Neural cell (in vitro differentiated cells): ENCODE results near the gene CTSO. TPM values are rescaled to one million over a fixed set of nuclear protein-coding genes. Genes with fewer than 3 reads are reported as not detected.
A peak's percentile ranks its signal among the peaks of the same experiment; 100 is the strongest.

ENCODE experiments used
- H2AFZ ChIP-seq: fragments of 200-600, 300-800 bp; sonication (generic), shearing (Covaris generic); 2 replicates; pipeline ENCODE4 v1.6.0; 2014; ENCODE audit warnings: low read depth, mild to moderate bottlenecking, antibody characterized with exemption, low read length, moderate library complexity
- H3F3A ChIP-seq: fragments of 200-600 bp; shearing (Covaris generic); 2 replicates; pipeline ENCODE4 v1.6.1; 2016; ENCODE audit warnings: mild to moderate bottlenecking, moderate library complexity, mixed read lengths, antibody characterized with exemption, low read length; ENCODE audit not compliant: insufficient read depth, poor library complexity, severe bottlenecking
- H3K27ac ChIP-seq: fragments of 200-600, 300-800 bp; sonication (generic), shearing (Covaris generic); 2 replicates; pipeline ENCODE4 v1.5.1; 2014; ENCODE audit warnings: mild to moderate bottlenecking, low read length, moderate library complexity
- H3K27me3 ChIP-seq: fragments of 300-800, 200-600 bp; sonication (generic), shearing (Covaris generic); 2 replicates; pipeline ENCODE4 v1.6.0; 2014; ENCODE audit warnings: mild to moderate bottlenecking, low read depth, low read length, moderate library complexity; ENCODE audit not compliant: insufficient read depth
- H3K36me3 ChIP-seq: fragments of 300-800, 200-600 bp; sonication (generic), shearing (Covaris generic); 2 replicates; pipeline ENCODE4 v1.5.1; 2014; ENCODE audit warnings: mild to moderate bottlenecking, antibody characterized with exemption, low read length, moderate library complexity; ENCODE audit not compliant: insufficient read depth
- H3K4me2 ChIP-seq: fragments of 300-800, 200-600 bp; sonication (generic), shearing (Covaris generic); 2 replicates; pipeline ENCODE4 v1.6.0; 2014; ENCODE audit warnings: mild to moderate bottlenecking, low read length
- H3K4me3 ChIP-seq: fragments of 300-800, 200-600 bp; sonication (generic), shearing (Covaris generic); 2 replicates; pipeline ENCODE4 v1.5.1; 2014; ENCODE audit warnings: mild to moderate bottlenecking, low read length, moderate library complexity
- H3K79me2 ChIP-seq: fragments of 200-600 bp; shearing (Covaris generic); replicated peaks from 2 replicates; pipeline ENCODE4 v1.6.0; 2014; ENCODE audit warnings: mild to moderate bottlenecking, low read length, moderate library complexity; ENCODE audit not compliant: insufficient read depth
- H3K9ac ChIP-seq: fragments of 300-800, 200-600 bp; sonication (generic), shearing (Covaris generic); 2 replicates; pipeline ENCODE4 v1.6.1; 2016; ENCODE audit warnings: mild to moderate bottlenecking, low read length, mixed read lengths
- H3K9me2 ChIP-seq: fragments of 200-600 bp; shearing (Covaris generic); 2 replicates; pipeline ENCODE4 v1.6.1; 2016; ENCODE audit warnings: mild to moderate bottlenecking, low read length, mixed read lengths; ENCODE audit not compliant: insufficient read depth
- H3K9me3 ChIP-seq: fragments of 200-600, 300-800 bp; sonication (generic), shearing (Covaris generic); 2 replicates; pipeline ENCODE4 v1.6.1; 2016; ENCODE audit warnings: mild to moderate bottlenecking, mixed run types, low read length, moderate library complexity, mixed read lengths
- H4K20me1 ChIP-seq: fragments of 200-600 bp; shearing (Covaris generic); 2 replicates; pipeline ENCODE4 v1.6.1; 2016; ENCODE audit warnings: mild to moderate bottlenecking, mixed run types; ENCODE audit not compliant: insufficient read depth
- CTCF ChIP-seq: fragments of 450-650 bp; IDR thresholded peaks from 2 replicates; pipeline ENCODE4 v1.5.1; 2014; ENCODE audit warnings: antibody characterized with exemption, mild to moderate bottlenecking, moderate library complexity; ENCODE audit not compliant: poor library complexity, severe bottlenecking
- EP300 ChIP-seq: fragments of 450-650 bp; conservative IDR thresholded peaks from 2 replicates; pipeline ENCODE4 v1.6.1; 2014; ENCODE audit warnings: antibody characterized with exemption, mild to moderate bottlenecking, moderate library complexity; ENCODE audit not compliant: poor library complexity, severe bottlenecking
- EZH2 ChIP-seq: fragments of 200-600, 300-800 bp; shearing (Covaris generic), sonication (generic); IDR thresholded peaks from 2 replicates; pipeline ENCODE4 v1.6.1; 2014; ENCODE audit warnings: antibody characterized with exemption, low read length, borderline replicate concordance, mild to moderate bottlenecking; ENCODE audit not compliant: insufficient read depth, poor library complexity, severe bottlenecking
- MXI1 ChIP-seq: fragments of 450-650 bp; conservative IDR thresholded peaks from 2 replicates; pipeline ENCODE4 v1.6.1; 2014; ENCODE audit warnings: antibody characterized with exemption, mild to moderate bottlenecking; ENCODE audit not compliant: poor library complexity, severe bottlenecking
- POLR2AphosphoS5 ChIP-seq: IDR thresholded peaks from 2 replicates; pipeline ENCODE4 v1.6.1; 2012
- RAD21 ChIP-seq: fragments of 450-650 bp; conservative IDR thresholded peaks from 2 replicates; pipeline ENCODE4 v1.6.1; 2014; ENCODE audit warnings: antibody characterized with exemption, mild to moderate bottlenecking, moderate library complexity
- REST ChIP-seq: IDR thresholded peaks from 2 replicates; pipeline ENCODE4 v1.6.1; 2012; ENCODE audit warnings: borderline replicate concordance
- SMC3 ChIP-seq: fragments of 450-650 bp; conservative IDR thresholded peaks from 2 replicates; pipeline ENCODE4 v1.6.1; 2014; ENCODE audit warnings: antibody characterized with exemption, mild to moderate bottlenecking, moderate library complexity; ENCODE audit not compliant: poor library complexity
- TAF1 ChIP-seq: IDR thresholded peaks from 2 replicates; pipeline ENCODE4 v1.6.1; 2012; ENCODE audit warnings: low read depth
- polyA minus RNA-seq: library from RNA; depleted of rRNA, polyadenylated mRNA; stranded (reverse); fragments of >200 nt; gene quantifications from 2 replicates; pipeline ENCODE4 v1.2.3, GENCODE V29; 2014
- polyA plus RNA-seq: library from polyadenylated mRNA; depleted of rRNA; stranded (reverse); fragments of >200 nt; gene quantifications from 2 replicates; pipeline ENCODE4 v1.2.3, GENCODE V29; 2014

CTSO gene
- polyA plus RNA-seq (0.16 and 0.26 TPM in 2 replicates), polyA minus RNA-seq (0.23 and 0.24 TPM in 2 replicates)

- H3K27ac ChIP-seq: peak within 1 kb of the TSS; percentile 28
- H3K4me2 ChIP-seq: no peak within 1 kb of the TSS
Measured at GRCh38 chr4:155953151-155954117, at the start of gene CTSO. Gene CTSO, minus strand, starts transcription at chr4:155953866. Its CDS starts 19 bp downstream, at chr4:155953847.

GRCh38 chr4:156000491-156000890 lies 46.8 kb upstream of the CTSO start:
- Histone ChIP-seq H3K27ac (no peak overlapping the region), H3K9me2 (no peaks in the 10 kb centered on the region), H3K9ac (no peak overlapping the region), H3K4me3 (no peak overlapping the region), H3K36me3 (no peaks in the 10 kb centered on the region), H4K20me1 (no peaks in the 10 kb centered on the region), H3K9me3 (no peaks in the 10 kb centered on the region), H3K4me2 (no peak overlapping the region), H3K27me3 (no peaks in the 10 kb centered on the region), H2AFZ (no peak overlapping the region), H3F3A (no peaks in the 10 kb centered on the region), H3K79me2 (no peaks in the 10 kb centered on the region)
- TF ChIP-seq CTCF (no peak), POLR2AphosphoS5 (no peak), RAD21 (no peak), EZH2 (no peak), MXI1 (no peak), REST (no peak), EP300 (no peak), SMC3 (no peak), TAF1 (no peak)

More at GRCh38 chr4:155953151-155954117, at the start of gene CTSO:
- Histone ChIP-seq H4K20me1 (no peaks in the 10 kb centered on the region), H3K9me3 (no peaks in the 10 kb centered on the region), H3K9ac (peak within 1 kb of the TSS; percentile 20), H3K4me3 (peak within 1 kb of the TSS; percentile 39), H2AFZ (no peak within 1 kb of the TSS), H3F3A (peaks cover 20% of the 10 kb centered on the region), H3K36me3 (no peaks in the 10 kb centered on the region), H3K27me3 (no peaks in the 10 kb centered on the region), H3K79me2 (no peaks in the 10 kb centered on the region), H3K9me2 (no peaks in the 10 kb centered on the region)
- TF ChIP-seq SMC3: peak; percentile 39
- TF ChIP-seq CTCF: peak; percentile 38
- TF ChIP-seq EP300: no peak
- TF ChIP-seq RAD21: peak; percentile 23
